HG02610 (cell line): Measurements from ENCODE around the gene ADCYAP1R1.

Experiments
- ATAC-seq: cut with Tn5 transposase; IDR thresholded peaks from one replicate; pipeline ENCODE4 v1.9.1; 2021; ENCODE audit warnings: mild to moderate bottlenecking, moderate library complexity; ENCODE audit not compliant: unreplicated experiment

The ADCYAP1R1 gene

DNA sequence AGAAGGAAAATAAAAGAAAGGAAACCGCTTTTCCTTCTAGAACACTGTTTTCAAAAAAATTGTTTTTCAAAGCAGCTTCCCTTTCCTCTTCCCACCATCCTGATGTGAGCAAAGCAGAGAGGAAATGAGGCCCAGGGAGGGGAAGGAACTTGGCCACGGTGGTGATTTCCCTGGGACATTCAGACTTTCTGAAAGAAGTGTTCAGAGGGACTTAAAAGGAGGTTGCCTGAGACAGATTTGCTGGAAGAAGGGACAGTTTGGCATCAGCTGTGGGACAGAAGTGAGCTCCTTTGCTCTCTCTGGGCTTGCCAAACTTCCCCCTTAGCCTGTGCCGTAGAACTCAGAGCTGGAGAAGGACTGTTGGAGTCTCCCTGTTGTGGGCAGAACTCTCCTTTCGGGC lies 30.3 kb downstream of the ADCYAP1R1 start:
- no peak for ATAC-seq

DNA sequence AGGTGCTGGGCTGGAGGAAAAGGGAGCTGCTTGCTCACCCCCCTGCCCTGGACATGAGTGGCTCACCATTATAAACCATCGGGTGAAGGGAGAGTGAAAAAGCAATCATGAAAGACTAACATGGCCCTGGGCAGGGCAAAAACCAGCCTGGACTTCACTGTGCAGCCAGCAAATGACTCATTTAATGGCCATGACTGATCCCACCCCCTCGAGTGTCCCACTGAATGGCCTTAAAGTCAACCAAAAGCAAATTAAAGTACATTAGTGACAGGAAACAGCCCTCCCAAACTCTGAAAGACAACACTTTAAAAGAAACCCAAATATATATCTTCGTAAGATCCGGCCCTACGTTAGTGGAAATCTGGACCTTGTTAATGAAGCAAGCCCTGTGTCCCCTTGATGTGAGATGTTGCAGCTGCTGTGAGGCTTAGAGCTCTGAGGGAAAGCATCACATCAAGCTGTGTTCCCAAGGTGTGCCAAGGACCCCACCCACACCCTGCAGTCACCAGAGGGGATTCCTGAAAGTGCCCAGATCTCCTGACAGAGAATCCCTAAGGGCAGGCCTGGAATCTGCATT lies 31.2 kb downstream of the ADCYAP1R1 start:
- no peak for ATAC-seq

DNA sequence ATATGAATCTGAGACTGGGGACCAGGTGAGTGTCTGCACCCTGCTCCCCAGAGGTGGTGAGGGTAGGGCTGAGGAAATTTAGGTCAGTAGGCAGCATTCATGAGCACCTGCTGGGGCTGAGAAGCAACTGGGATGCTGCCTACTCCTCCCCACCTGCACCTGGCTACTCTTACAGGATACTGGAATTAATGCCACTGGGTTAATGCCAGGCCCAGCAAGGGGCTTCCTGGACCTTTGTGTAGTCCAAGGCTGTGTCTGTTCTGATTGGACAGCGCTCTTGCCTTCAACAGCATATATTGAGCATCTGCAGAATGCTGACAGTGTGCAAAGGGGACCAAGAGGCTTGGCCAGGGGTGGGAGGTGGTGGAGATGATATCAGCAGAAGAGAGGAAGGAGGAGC lies 32.1 kb downstream of the ADCYAP1R1 start:
- no peak for ATAC-seq

DNA sequence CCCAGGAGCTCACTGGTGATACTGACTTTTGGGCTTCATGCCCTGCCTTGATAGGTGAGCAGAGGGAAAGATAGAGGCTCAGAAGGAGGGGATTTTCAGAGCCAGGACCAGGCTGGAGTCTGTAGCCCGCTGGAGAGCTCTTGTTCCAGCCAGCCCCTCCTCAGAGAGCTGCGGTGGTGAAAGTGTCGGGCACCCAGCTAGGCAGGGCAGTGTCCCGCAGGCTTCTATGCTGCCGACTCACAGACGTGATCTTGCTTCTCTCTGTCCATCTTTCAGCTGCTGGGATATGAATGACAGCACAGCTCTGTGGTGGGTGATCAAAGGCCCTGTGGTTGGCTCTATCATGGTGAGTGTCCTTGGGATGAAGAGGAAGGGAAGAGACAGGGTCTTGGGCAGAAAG lies 35.2 kb downstream of the ADCYAP1R1 start:
- no peak for ATAC-seq

DNA sequence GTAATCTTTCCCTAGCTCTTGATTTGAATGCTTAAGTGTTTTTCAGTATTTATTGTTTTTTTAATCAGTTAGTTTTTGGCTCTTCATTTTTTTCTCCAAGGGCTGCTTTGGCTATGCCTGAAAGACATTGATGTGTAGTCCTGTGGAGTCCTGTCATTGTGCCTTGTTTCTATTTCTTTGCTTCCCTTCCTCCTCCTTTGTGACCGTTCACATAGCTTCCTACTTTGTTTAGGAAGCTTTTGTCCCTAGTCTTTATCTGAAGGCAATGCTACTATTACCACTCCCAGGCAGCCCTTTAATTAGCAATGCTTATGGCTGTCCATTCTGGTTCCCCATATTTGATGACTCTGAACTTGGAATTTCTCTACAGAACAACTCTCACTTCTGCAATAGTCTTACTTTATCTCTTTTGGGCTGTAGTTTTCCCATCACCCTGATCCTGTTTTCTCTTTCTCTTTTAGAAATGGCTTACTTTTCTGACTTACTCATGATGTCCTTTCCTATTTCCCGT lies 39.9 kb downstream of the ADCYAP1R1 start:
- ATAC-seq: no peak

DNA sequence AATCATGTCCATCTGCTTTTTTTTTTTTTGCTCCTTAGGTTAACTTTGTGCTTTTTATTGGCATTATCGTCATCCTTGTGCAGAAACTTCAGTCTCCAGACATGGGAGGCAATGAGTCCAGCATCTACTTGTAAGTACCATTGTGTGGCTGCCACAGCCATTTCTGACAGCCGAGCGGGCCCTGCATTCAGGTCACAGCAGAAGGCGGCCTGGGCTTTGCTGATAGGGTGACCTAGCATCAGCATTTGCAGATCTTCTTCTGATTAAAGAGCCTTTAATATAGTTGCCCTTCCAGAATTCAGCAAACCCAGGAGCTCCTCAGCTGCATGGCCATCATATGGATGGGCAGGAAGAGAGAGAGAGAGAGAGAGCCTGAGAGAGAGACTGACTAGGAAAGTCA lies 40.5 kb downstream of the ADCYAP1R1 start:
- no peak for ATAC-seq

DNA sequence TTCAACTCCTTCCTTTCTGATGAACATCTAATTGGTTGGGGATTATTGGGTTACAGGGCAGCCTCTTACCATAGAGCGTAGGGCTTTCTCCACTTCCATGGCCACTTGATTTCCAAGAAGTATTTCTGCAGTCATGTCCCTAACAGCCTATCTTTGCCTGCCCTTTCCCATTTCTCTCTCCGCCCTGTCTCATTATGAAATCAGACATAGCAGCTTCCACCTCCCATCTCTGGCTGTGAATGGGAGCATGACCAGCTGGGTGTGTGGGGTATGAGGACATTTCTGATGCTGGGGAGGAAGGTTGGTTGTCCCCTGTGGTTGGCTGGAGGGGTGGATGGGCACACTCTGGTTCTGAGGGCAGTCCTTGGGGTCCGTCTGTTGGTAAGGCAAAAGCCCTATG lies 41.2 kb downstream of the ADCYAP1R1 start:
- no peak for ATAC-seq

DNA sequence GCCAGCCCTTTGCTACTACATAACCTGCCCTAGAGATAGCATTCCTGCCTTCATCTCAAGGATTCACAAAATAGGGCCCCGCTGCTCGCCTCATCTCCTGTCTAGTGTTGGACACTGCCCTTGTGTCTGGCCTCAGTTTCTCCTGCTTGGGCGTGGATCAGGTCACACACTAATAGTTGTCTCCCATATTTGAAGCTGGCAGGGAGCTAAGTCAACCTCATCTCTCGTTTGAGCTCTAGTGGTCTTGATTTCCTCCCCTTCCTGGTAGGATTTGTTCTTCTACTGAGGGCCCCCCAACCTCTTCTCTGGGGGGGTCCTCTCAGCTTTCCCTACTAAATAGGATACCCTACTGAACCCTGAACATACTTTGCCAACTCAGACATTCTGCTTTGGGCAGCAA lies 42.2 kb downstream of the ADCYAP1R1 start:
- ATAC-seq: no peak

DNA sequence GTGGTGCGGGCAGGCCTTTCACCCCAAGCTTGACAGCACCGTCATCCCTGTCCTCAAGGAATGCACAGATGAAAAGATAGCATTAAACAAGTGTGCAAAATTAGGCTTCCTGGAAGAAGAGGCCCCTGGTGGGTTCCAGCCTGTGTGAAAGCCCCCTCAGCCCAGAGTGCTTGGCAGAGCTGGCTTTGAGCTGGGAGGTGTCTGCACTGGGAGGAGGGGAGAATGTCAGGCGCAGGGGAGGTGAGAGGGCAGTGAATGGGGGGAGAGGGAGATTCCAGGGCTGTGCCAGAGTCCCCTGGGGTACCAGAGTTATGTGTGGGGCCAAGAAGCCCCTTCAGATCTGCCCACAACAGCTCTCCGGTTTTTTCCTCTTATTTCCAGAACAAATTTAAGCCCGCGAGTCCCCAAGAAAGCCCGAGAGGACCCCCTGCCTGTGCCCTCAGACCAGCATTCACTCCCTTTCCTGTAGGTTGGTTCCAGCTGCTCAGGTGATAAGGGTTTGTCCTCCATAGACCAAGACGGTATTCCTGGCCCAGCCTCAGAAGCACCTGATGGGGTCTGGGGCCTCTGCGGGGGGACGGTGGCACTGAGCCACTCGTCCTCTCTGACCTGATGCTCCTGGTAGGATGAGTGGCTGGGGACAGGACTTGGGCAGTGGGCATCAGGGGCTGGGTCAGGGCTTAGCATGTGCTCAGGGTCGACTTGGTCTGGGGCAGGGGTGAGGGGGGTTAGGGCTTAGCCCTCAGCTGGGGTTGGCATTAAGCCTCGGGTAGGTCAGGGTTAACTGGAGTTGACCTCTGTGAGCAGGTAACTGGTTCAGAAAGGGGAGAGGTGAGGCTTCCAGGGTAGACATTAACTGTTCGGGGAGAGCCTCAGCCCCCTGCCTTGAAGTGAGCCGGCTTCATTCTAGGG lies 43.4 kb downstream of the ADCYAP1R1 start:
- no peak for ATAC-seq

DNA sequence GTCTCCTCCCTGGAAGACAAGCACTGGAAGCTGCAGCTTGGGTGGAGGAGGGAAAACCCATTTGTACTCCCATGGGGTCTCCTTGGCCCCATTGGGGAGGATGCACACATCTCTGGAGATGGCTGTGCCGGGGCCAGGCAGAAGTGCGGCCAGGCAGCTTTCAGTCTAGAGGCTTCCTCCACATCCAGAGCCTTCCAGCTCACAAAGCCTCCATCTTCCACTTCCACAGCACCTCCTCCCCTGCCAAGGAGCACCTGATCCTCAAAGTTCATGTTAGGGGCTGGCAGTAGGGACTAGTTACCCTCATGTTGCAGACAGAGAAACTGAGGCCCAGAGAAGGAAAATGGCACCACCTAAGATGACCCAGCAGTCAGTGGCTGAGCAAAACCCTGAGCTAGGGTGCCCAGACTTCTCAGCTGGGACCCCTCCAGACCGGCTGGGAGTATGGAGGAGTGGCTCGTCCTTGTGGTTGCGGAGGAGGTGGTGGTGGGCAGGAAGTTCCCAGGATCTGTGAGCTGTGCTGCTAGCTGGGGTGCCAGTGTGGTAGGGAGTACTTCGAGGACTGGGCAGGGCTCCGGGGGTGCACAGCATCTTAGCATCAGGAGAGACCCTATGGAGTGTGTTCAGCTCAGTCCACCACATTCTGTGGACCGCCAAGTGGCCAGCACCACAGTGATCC lies 44.2 kb downstream of the ADCYAP1R1 start:
- ATAC-seq: no peak

DNA sequence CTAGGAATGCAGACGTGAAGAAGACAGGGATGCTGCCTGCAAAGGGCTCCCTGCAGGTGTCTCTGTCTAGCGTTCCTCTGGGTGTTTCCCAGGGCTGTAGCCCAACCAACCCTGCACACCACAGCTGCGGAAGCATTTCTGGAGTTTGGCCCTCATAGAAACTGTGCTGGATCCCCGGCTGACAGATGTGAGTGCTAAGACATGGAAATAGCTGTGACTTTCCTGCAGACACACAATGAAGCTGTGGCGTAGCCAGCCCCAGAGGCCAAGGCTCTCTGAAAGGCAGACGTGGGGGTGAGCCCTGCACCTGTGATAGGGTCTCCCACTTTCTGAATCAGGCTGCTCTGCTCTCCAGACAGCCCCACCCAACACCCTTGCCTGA lies 44.8 kb downstream of the ADCYAP1R1 start:
- no peak for ATAC-seq

DNA sequence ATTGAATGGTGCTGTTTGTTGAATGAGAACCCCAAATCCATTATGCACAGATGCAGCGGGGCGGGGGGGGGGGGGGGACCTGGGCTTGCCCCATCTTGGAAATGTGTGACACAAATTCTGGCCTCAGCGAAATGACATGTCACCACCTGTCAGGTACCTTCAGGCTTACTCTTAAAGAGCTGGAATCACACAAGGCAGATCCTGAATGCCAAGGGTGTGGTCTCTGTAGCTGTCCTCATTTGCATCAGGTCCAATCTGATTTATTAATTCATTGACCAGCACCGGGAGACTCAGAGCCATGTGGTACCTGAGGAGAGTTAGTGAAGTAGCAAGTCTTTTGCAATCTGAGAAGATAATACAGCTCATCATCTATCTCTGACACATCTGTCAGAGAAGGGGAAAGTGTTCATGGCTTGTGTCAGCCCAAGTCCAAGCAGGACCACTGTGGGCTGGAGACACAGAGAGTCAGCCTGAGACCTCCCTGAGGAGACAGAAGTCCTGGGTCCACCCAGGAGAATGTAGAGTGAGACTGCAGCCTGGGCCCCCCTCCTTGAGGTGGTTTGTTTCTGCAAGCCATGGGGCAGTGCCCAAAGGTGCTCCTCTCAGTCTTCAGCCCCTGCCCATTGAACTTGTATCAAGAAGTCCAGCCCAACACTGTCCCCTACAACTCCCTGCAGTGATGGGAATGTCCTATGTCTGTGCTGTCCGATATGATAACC lies 46.7 kb downstream of the ADCYAP1R1 start:
- no peak for ATAC-seq

DNA sequence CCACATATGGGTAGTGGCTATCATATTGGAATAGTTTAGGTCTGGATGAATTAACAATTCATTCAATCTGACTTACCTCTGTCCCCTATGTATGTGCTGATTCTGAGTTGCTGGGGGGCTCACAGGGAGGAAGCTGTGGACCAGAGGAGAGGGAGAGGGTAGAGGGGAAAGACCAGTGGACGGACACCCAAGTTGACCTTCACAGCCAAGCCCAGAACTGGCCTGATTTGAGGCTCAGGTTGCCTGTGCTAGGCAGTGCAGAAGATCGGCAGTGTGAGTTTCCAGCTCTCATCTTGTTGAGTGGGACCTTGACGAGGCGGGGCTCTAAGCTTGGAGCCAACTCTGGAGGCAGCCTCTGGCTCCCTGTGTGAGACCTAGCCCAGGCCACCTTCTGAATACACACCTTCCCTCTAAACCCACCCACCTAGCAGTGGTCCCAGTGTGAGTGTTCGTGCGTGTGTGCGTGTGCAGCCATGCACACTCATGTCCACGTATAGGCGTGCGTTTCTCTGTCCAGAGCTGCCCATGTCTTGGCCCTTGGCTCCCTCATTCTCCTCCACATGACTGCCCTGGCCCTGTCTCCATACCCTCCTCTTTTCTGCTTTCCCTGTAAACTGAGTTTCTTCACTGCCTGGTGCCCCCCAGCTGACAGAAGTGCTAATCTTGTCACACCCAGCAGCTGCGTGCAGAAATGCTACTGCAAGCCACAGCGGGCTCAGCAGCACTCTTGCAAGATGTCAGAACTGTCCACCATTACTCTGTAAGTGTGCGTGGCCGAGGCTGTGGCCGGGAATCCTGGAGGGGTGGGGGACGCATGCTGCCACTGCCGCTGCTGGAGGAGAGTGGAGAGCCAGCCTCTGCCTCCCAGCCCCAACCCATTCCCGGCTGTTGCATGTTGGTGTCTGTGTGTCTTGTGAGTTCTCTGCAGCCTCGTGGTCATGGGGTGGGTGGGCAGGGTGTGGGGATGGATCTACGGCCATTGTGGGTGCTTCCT lies 47.6 kb downstream of the ADCYAP1R1 start:
- ATAC-seq: no peak

DNA sequence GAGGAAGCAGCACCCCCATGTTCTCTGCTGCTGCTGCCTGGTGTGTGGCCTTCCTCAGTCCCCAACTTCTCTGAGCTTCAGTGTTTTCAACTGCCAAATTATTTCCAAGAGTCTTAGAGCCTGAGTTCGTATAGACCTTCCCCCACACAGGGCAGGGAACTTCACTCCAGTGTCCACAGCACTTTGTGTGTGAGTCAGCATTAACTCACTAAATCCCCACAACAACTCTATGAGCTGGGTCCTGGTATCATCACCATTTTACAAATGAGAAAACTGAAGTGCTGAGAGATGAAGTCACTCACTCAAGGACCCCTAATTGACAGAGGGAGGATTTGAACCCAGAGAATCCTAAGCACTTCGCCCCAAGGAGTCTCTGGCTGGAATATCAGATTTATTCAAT lies 48.3 kb downstream of the ADCYAP1R1 start:
- no peak for ATAC-seq

DNA sequence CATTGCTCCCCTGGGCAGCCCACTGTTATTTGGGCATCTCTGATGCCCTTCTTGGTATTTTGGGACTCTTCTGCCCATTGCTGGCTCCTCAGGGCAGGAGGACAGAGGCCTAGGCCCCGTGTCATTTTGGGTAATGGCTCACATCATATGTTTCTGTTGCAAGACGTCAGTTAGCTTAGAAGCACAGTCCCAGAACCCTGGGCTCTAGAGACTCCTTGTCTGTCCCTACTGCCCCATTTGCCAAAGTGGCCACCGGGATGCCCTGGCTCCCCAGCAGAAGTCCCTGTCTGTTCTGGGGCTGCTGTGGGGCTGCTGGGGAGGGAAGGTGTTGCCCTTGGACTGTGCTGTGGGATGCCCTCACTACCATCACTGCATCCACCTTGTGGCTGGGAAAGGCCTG lies 48.8 kb downstream of the ADCYAP1R1 start:
- ATAC-seq: no peak

DNA sequence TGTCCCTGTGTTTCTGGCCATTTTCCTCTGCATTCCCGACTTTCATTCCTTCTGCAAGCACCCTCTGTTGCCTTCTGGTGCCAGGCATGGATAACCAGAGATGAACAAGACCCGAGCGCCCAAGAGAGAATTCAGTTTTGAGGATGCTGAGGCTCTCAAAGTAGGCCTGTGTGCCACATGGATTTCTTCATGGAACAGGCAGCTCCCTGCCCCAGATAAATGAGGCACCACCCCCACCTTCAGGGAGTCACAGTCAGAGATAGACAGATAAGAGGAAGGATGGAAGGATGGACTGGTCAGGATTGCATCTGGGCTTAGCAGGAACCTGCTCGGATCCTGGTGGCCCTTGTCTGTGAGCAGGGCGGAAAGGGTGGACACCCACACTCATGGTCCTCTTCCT lies 49.4 kb downstream of the ADCYAP1R1 start:
- ATAC-seq: no peak

DNA sequence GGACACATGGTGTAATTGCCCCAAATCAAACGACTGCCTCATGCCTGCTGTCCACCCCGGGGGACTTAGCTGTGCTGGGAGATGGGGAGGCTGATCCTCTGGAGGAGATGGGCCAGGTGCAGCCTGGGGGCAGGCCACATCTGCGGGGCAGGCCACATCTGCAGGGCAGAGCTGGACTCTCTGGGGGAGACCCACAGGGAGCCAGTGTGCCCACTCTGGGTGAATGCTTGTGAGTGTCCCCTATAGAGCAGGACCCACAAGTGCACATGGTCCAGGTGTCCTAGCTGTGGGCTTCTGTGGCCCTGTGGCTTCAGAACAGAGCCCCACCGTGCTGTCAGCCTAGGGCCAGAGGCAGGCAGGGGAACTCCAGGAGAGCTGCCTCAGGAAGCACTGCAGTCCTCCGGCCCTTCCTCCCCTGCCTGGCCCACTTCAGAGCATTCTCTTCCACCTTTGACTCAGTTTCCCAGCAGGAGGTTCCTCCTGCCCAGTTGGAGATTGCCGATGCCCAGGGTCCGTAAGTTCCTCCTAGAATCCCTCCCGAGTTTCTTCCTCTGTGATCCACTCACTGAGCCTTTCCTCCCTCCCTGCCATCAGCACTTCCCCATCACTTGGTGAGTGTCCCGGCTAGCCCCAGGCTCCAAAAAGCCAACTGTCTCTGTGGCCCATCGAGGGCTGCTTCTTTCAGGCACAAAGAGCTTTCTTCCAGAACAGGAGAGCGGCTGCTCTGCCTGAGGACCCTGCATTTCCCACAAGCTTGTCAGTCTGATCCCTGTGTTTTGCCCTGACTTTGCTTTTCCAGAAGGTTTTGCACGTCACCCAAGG lies 50.3 kb downstream of the ADCYAP1R1 start:
- ATAC-seq: no peak

DNA sequence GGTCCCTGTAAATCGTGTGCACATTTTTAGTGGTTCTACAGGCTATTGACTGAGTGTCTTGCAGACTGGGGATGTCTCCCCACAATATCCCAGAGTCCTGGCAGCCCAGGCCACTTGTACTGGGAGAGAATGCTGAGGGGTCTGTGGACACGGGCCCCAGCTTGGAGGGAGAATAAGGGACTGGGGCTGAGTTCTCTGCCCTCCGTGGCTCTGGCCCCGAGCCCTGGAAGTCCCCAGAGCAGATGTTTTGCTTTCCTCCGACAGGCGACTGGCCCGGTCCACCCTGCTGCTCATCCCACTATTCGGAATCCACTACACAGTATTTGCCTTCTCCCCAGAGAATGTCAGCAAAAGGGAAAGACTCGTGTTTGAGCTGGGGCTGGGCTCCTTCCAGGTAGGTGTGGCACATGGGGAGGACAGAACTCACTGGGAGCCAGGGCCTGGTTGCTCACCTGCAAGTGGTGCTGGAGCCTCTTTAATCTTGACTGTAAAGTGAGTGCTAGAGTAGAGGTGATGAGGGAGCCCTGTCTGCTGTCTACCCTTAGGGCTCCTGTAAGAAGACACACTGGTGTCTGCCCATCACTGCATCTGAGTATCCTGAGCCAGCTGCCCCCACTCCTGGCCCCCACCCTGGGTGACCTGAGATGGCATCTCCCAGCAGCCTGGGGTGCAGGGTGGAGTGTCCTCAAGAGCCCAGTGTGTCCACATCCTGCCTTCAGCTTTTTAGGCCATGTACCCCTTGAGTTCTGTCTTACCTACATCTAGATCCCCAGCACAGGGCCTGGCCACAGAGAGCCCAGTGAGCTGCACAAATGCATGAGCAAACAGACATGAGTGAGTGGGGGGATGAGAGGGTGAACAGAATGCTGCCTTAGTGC lies 51.1 kb downstream of the ADCYAP1R1 start:
- ATAC-seq: no peak
